Choroid plexus epithelial cell (primary cell): Measurements from ENCODE around the gene PSMB3.

Source experiments
- DNase-seq: peaks from one replicate; pipeline ENCODE4 v3.0.0-alpha.2; 2010; ENCODE audit warnings: low read depth
- H3K4me3 ChIP-seq: 2 replicates; pipeline ENCODE4 v1.5.1; 2011; ENCODE audit warnings: low read depth, mild to moderate bottlenecking, control low read depth, low read length, moderate library complexity
- TF ChIP-seq, protein P1 (sequence below): conservative IDR thresholded peaks from 2 replicates; pipeline ENCODE4 v1.5.1; 2011; ENCODE audit warnings: low read depth, mild to moderate bottlenecking, control low read depth, inconsistent platforms, low read length, moderate library complexity

Gene PSMB3

GRCh38 chr17:38717139-38717745 is 35.3 kb upstream of the PSMB3 start:
- DNase-seq: no peak
- TF ChIP-seq, protein P1, sequence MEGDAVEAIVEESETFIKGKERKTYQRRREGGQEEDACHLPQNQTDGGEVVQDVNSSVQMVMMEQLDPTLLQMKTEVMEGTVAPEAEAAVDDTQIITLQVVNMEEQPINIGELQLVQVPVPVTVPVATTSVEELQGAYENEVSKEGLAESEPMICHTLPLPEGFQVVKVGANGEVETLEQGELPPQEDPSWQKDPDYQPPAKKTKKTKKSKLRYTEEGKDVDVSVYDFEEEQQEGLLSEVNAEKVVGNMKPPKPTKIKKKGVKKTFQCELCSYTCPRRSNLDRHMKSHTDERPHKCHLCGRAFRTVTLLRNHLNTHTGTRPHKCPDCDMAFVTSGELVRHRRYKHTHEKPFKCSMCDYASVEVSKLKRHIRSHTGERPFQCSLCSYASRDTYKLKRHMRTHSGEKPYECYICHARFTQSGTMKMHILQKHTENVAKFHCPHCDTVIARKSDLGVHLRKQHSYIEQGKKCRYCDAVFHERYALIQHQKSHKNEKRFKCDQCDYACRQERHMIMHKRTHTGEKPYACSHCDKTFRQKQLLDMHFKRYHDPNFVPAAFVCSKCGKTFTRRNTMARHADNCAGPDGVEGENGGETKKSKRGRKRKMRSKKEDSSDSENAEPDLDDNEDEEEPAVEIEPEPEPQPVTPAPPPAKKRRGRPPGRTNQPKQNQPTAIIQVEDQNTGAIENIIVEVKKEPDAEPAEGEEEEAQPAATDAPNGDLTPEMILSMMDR: no peak
- no peak overlapping the region for H3K4me3 ChIP-seq

DNA sequence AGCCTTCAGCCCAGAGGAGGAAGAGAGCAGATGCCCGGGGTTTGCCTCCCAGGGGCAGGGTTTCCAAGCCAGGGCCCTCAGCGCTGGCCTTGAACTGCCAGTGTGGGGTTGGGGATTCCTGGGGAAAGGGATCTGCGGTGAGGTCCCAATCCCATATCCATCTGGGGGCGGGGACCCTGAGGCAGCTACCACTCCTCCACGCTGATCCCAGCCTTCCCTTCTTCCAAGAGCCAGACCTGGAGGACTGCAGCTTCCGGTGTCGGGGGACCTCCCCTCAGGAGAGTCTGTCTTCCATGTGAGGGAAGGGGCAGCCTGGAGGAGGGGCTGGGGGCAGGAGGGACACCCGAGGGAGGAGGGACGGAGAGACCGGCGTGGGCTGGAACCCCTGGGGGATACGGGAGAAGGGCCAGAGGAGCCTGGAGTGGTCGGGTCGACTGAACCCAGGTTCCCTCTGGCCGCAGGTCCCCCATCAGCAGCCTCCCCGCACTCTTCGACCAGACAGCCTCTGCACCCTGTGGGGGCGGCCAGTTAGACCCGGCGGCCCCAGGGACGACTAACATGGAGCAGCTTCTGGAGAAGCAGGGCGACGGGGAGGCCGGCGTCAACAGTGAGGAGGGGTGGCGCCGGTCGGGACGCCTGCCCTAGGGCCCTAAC is 33.1 kb upstream of the PSMB3 start:
- no peak overlapping the region for H3K4me3 ChIP-seq
- TF ChIP-seq, protein P1: no peak
- no peak for DNase-seq

- DNase-seq: no peak
- TF ChIP-seq, protein P1: no peak
- no peak overlapping the region for H3K4me3 ChIP-seq
Measured at GRCh38 chr17:38719943-38720641, 32.4 kb upstream of the PSMB3 start.

DNA sequence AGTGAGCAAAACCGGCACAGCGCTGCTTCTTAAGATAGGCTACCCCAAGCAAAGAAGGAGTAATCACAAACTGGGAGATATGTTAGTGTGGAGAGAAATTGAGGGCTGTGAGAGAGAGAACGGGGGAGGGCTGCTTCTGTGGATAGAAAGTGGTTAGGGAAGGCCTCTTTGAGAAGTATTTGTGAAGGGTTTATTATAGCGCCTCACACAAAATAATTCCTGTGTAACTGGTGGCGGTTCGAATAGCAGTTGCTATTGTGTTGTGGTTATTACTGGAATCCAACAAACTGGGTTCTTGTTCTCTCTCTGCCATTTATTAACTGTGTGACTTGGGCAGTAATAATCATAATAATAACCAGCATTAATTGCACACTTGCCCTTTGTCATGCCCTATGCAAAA is 31.6 kb upstream of the PSMB3 start:
- no peak for DNase-seq
- TF ChIP-seq, protein P1: no peak
- H3K4me3 ChIP-seq: no peak overlapping the region

GRCh38 chr17:38721802-38722201 is 30.7 kb upstream of the PSMB3 start:
- TF ChIP-seq, protein P1: no peak
- DNase-seq: no peak
- H3K4me3 ChIP-seq: no peak overlapping the region

DNA sequence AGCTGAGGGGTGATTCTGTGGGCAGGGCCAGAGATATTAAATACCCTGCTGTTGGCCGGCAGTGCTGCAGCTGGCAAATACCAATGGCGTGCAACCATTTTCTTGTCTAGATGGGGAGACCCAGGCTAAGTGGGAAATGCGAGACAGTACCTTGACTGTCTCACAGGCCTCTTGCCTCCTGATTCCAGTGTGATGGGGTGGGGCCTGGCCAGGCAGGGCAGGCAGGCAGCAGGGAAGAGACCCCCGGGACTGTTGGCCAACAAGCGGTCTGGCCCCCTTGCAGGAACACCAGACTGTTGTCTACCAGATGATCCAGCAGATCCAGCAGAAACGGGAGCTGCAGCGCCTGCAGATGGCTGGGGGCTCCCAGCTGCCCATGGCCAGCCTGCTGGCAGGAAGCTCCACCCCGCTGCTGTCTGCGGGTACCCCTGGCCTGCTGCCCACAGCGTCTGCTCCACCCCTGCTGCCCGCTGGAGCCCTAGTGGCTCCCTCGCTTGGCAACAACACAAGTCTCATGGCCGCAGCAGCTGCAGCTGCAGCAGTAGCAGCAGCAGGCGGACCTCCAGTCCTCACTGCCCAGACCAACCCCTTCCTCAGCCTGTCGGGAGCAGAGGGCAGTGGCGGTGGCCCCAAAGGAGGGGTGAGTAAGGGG is 28.1 kb upstream of the PSMB3 start:
- TF ChIP-seq, protein P1: no peak
- DNase-seq: no peak
- H3K4me3 ChIP-seq: no peak overlapping the region
